GM21423 (cell line): ENCODE results near the gene SLC43A2.
"Not testable (repeated sequence)": the region's sequence is repeated elsewhere in the genome, so short reads cannot be mapped to it uniquely, and the experiment has no call there.

Source experiments
- ATAC-seq: cut with Tn5 transposase; IDR thresholded peaks from one replicate; pipeline ENCODE4 v1.9.1; 2021; ENCODE audit warnings: mild to moderate bottlenecking, moderate library complexity; ENCODE audit not compliant: unreplicated experiment

SLC43A2 gene

GRCh38 chr17:1545618-1546017 lies 83.0 kb downstream of the SLC43A2 start:
- no peak for ATAC-seq

- no peak for ATAC-seq
Measured at GRCh38 chr17:1542316-1542715, 86.3 kb downstream of the SLC43A2 start.

- ATAC-seq, result no peak
Measured at GRCh38 chr17:1541367-1541904, 87.2 kb downstream of the SLC43A2 start.

- ATAC-seq, result no peak
Measured at GRCh38 chr17:1539811-1540210, 88.8 kb downstream of the SLC43A2 start.

- ATAC-seq, result no peak
Measured at GRCh38 chr17:1535737-1536136, 92.9 kb downstream of the SLC43A2 start.

- ATAC-seq, result no peak
Measured at GRCh38 chr17:1533661-1534325, 94.8 kb downstream of the SLC43A2 start.

- ATAC-seq, result no peak
Measured at GRCh38 chr17:1532836-1533602, 95.6 kb downstream of the SLC43A2 start.

- no peak for ATAC-seq
Measured at GRCh38 chr17:1529863-1530262, 98.8 kb downstream of the SLC43A2 start.

GRCh38 chr17:1526876-1527275 lies 101.8 kb downstream of the SLC43A2 start:
- ATAC-seq, result not testable (repeated sequence)

GRCh38 chr17:1522626-1523025 lies 106.0 kb downstream of the SLC43A2 start:
- no peak for ATAC-seq

GRCh38 chr17:1521086-1521640 lies 107.5 kb downstream of the SLC43A2 start:
- ATAC-seq, result no peak

GRCh38 chr17:1519678-1520077 lies 109.0 kb downstream of the SLC43A2 start:
- ATAC-seq, result no peak
